GM19463 (cell line): ENCODE data around the gene SCCPDH.

Source experiments
- ATAC-seq: cut with Tn5 transposase; IDR thresholded peaks from one replicate; pipeline ENCODE4 v1.9.1; 2021; ENCODE audit warnings: mild to moderate bottlenecking, moderate library complexity; ENCODE audit not compliant: unreplicated experiment

SCCPDH gene

GRCh38 chr1:246782120-246782900, 58.1 kb downstream of the SCCPDH start:
- ATAC-seq = peak; percentile 48

GRCh38 chr1:246784621-246785493, 60.6 kb downstream of the SCCPDH start:
- ATAC-seq = peak; percentile 58

- ATAC-seq = no peak
Observed at GRCh38 chr1:246785494-246786111, 61.4 kb downstream of the SCCPDH start.

DNA sequence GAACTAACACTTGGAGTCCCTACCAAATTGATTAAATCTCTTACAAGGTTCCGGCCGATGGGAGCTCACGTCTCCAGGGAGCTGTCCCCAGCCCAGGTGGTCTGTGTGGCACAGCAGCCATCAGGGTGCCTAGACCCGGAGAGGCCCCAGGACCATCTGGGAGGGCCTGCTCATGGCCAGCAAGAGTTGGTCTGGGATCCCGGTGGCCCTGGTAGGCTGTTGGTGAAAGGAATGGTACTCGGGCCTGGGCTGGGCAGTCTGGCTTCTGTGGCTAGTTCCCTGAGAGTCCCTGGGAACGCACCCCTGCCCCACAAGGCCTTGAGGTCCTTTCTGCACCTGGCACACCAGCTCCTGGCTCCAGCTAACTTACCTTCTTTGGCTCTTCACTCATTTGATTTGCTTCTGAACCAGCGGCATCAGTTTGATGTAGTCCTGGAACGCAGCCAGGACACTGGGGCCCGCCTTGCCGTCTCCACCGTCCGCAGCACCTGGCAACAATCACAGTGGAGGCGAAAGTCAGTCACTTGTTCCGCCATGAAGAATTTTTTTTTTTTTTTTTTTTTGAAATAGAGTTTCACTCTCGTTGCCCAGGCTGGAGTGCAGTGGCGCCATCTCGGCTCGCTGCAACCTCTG, 62.5 kb downstream of the SCCPDH start:
- ATAC-seq = no peak

- no peak for ATAC-seq
Observed at GRCh38 chr1:246787781-246788513, 63.7 kb downstream of the SCCPDH start.

GRCh38 chr1:246788895-246789338, 64.7 kb downstream of the SCCPDH start:
- ATAC-seq = no peak

DNA sequence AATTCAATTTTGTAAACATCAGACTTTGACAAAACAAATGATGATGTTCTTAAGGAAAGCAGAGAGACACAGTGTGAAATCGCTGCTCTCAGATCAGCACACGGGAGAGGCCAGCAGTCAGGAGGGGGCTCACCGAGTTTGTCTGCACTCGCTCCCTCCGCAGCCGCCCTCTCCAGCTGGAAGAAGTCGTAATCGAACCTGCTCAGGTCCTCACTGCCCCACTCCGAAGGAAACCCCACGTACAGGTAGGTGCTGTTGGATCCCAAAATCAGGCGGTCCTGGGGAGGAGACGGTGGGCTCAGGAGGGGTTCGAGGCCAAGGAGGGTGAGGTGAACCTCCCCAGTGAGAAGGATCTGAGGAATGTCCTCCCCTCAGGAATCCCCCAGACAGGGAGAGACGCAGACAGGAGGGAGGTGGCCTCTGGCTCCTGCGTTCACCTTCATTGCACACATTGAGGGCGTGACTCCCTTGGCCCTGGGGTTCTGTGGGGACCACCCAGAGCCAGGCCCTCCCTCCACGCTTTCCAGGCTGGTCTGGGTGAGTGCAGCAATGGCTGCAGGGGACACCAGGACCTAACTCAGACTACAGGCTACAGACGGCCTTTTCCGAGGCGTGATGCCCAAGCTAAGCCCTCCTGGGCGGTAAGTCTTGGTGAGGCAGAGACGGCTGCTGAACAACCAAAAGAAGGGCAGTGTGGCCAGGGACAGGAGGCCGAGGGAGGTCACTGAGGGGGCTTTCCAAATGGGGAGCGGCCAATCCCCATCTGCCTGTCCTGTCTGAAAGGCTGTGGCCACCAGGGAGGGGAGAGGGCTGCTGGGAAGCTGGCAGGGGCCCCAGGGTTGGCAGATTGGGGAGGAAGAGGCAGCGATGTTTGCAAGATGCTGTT, 65.5 kb downstream of the SCCPDH start:
- ATAC-seq = no peak

DNA sequence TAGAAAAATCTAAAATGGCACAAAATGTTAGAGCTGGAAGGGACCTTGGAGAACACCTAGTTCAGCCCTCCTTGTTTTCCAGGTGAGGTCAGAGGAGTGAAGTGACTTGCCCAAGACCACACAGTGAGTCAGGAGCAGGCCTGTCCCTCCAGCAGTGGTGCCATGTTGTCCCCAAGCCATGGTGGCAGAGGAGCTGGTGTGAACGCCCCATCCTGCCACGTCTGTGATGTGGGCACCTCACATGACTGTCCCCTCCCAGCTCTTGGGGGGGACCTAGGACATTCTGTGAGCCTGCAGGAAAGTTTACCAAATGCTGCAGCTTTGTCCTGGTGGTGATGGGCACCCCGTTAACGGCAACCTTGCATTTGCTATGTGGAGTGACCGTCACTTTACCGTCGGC, 66.2 kb downstream of the SCCPDH start:
- ATAC-seq = no peak

DNA sequence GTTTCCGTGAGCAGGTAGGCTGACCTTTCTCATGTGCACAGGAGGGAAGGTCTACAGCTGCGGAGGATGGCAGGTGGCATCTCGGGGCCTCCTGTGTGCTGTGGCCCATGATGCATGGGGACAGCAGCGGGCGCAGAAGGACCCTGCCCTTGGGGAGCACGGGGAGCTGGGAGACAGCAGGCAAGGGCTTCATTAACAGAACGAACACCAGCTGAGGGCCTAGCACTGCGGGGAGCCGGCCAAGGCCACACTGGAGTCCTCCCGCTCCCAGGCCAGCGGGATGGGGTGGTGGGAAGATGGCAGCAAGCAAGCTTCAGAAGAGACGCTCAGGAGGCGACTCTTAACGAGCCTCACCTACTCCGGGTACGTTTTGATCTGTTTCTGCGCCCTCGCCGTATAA, 66.6 kb downstream of the SCCPDH start:
- no peak for ATAC-seq

- no peak for ATAC-seq
Observed at GRCh38 chr1:246791303-246791918, 67.2 kb downstream of the SCCPDH start.

DNA sequence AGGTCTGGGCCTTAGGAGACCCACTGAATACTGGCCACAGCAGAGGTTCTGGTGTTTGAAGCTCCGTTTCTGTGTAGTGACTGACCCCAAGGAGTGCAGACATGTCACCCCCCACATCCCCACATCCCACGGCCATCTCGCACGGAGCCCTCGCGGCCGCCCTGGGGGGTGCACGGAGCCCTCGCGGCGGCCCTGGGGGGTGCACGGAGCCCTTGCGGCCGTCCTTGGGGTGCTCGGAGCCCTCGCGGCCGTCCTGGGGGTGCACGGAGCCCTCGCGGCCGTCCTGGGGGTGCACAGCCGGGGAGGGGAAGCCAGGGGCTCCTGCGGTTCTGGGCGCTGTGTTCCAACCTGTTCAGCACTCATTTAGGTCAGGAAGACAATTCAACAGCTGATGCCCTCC, 68.4 kb downstream of the SCCPDH start:
- ATAC-seq = no peak

DNA sequence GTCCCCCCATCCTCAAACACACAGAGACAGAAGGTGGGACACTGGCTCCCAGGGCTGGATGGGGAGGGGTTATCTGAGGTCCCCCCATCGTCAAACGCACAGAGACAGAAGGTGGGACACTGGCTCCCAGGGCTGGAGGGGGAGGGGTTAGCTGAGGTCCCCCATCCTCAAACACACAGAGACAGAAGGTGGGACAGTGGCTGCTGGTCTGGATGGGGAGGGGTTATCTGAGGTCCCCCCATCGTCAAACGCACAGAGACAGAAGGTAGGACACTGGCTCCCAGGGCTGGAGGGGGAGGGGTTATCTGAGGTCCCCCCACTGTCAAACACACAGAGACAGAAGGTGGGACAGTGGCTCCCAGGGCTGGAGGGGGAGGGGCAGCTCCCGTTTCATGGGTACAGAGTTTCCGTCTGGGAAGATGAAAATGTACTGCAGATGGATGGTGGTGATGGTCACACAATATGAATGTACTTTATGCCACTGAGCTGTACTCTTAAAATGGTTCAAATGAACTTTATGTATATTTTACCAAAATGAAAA, 69.2 kb downstream of the SCCPDH start:
- no peak for ATAC-seq

GRCh38 chr1:246794048-246794827, 70.0 kb downstream of the SCCPDH start:
- no peak for ATAC-seq

DNA sequence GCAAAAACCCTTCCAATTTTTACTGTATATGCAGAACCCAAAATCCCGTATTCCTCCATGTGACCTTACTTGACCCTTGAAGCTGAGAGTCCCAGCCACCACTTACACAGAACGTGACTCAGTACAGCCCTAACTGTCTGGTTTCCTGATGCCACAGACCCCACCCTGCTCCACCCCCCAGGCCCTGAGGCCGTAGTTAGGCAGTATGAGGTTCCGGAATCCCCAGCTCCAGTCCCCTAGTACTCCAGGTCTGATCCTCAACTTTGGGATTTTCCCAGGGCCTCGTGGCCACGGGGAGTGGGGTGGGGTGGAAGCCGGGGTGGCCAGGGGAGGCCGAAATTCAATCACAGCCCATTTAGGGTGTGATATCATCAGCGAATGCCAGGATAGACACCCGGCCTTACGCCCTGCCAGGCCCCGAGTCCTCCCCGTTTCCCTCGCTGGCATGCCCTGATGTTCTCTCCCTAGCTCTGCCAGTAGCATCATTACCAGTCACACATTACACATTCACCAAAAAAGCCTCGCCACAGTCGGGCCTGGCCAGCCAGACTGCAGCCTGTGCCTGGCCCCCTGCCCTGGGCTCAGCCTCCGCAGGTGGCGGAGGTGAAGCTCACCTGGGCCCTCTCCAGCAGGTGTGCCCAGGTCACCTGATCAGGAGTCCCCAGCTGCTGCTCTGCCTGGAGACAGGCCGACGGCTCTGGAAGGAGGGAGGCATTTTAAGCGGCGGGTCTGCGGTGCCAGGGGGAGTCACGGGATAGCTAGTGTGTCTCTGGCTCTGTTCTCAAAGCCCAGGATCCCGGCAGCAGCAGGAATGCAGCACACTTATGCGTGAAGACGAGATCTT, 70.8 kb downstream of the SCCPDH start:
- ATAC-seq = no peak

GRCh38 chr1:246795906-246796694, 71.9 kb downstream of the SCCPDH start:
- no peak for ATAC-seq

GRCh38 chr1:246797157-246797556, 72.9 kb downstream of the SCCPDH start:
- ATAC-seq = no peak
